IMR-90 (cell line): Measurements from ENCODE around the gene LY6G6F. TPM values are rescaled to one million over a fixed set of nuclear protein-coding genes. Genes with fewer than 3 reads are reported as not detected.

Source experiments
- ATAC-seq: fragments of 200-7000 bp; cut with Tn5 transposase; 2 replicates; pipeline ENCODE4 v1.9.1; 2020; ENCODE audit warnings: low read depth, mild to moderate bottlenecking, moderate library complexity
- BruUV-seq: library from RNA; stranded (reverse); fragments of 400-500 nt; replicated peaks from 2 replicates; lab custom pipeline; 2021; lab: Mats Ljungman, UMichigan
- CTCF ChIA-PET: fragments of 300-600 bp; formaldehyde crosslinking; extraction: SDS; loops from one replicate; lab custom pipeline; 2021; ENCODE audit warnings: antibody characterized with exemption; lab: Yijun Ruan, JAX
- POLR2A ChIA-PET: fragments of 300-600 bp; sonication (Branson Sonifier 250); formaldehyde crosslinking; loops from one replicate; lab custom pipeline; 2022; ENCODE audit warnings: antibody characterized with exemption; ENCODE audit not compliant: unreplicated experiment; lab: Charles Lee
- DNase-seq: peaks from one replicate; pipeline ENCODE4 v3.0.0; 2013
- H2AFZ ChIP-seq: replicated peaks from 2 replicates; pipeline ENCODE3; 2013; ENCODE audit warnings: low read length, mild to moderate bottlenecking; ENCODE audit not compliant: poor library complexity
- H2AK5ac ChIP-seq: 2 replicates; pipeline ENCODE4 v1.6.1; 2013; ENCODE audit warnings: low read depth, low read length, inconsistent platforms
- H2AK9ac ChIP-seq: replicated peaks from 2 replicates; pipeline ENCODE3; 2013; ENCODE audit warnings: mild to moderate bottlenecking, low read depth, low read length, moderate library complexity; ENCODE audit not compliant: poor library complexity
- H2BK120ac ChIP-seq: 2 replicates; pipeline ENCODE4 v1.6.1; 2013; ENCODE audit warnings: low read depth, low read length, inconsistent platforms
- H2BK15ac ChIP-seq: 3 replicates; pipeline ENCODE4 v1.6.1; 2013; ENCODE audit warnings: low read depth, low read length, inconsistent platforms
- H2BK20ac ChIP-seq: 2 replicates; pipeline ENCODE4 v1.6.1; 2013; ENCODE audit warnings: low read depth, mild to moderate bottlenecking, inconsistent platforms, low read length, moderate library complexity
- H2BK5ac ChIP-seq: 2 replicates; pipeline ENCODE4 v1.6.1; 2013; ENCODE audit warnings: mild to moderate bottlenecking, low read depth, low read length, inconsistent platforms; ENCODE audit not compliant: poor library complexity, severe bottlenecking
- H3K14ac ChIP-seq: replicated peaks from 2 replicates; pipeline ENCODE4 v1.6.1; 2013; ENCODE audit warnings: low read depth, low read length, inconsistent platforms
- H3K18ac ChIP-seq: 2 replicates; pipeline ENCODE4 v1.6.1; 2013; ENCODE audit warnings: low read depth, low read length, control low read depth
- H3K23ac ChIP-seq: 2 replicates; pipeline ENCODE4 v1.6.1; 2013; ENCODE audit warnings: low read depth, low read length, inconsistent platforms
- H3K27ac ChIP-seq: 2 replicates; pipeline ENCODE4 v1.5.1; 2013; ENCODE audit warnings: mild to moderate bottlenecking, control low read depth, low read length; ENCODE audit not compliant: insufficient read depth
- H3K27me3 ChIP-seq: 2 replicates; pipeline ENCODE4 v1.6.1; 2013; ENCODE audit warnings: low read length; ENCODE audit not compliant: control insufficient read depth, insufficient read depth
- H3K36me3 ChIP-seq: 2 replicates; pipeline ENCODE4 v1.6.1; 2013; ENCODE audit warnings: low read length, mixed read lengths; ENCODE audit not compliant: control insufficient read depth, insufficient read depth
- H3K4ac ChIP-seq: 2 replicates; pipeline ENCODE4 v1.6.1; 2013; ENCODE audit warnings: low read depth, low read length, inconsistent platforms
- H3K4me1 ChIP-seq: 2 replicates; pipeline ENCODE4 v1.6.1; 2013; ENCODE audit warnings: low read length, mixed read lengths; ENCODE audit not compliant: control insufficient read depth, insufficient read depth
- H3K4me2 ChIP-seq: 2 replicates; pipeline ENCODE4 v1.6.1; 2013; ENCODE audit warnings: low read depth, mild to moderate bottlenecking, control low read depth, low read length, moderate library complexity
- H3K4me3 ChIP-seq: 2 replicates; pipeline ENCODE4 v1.5.1; 2013; ENCODE audit warnings: low read depth, mild to moderate bottlenecking, control low read depth, low read length, moderate library complexity; ENCODE audit not compliant: insufficient read depth
- H3K56ac ChIP-seq: 2 replicates; pipeline ENCODE4 v1.6.1; 2013; ENCODE audit warnings: low read length, inconsistent platforms; ENCODE audit not compliant: insufficient read depth; ENCODE audit errors: extremely low read depth
- H3K79me1 ChIP-seq, 2 experiments: 2 replicates each; pipeline ENCODE4 v1.6.1; 2013; ENCODE audit warnings: low read length in 2 of 2, inconsistent platforms in 1 of 2, low read depth in 1 of 2
- H3K9ac ChIP-seq: 2 replicates; pipeline ENCODE4 v1.6.1; 2013; ENCODE audit warnings: low read depth, low read length, control low read depth
- H3K9me1 ChIP-seq: 2 replicates; pipeline ENCODE4 v1.6.1; 2013; ENCODE audit warnings: low read length, inconsistent platforms; ENCODE audit not compliant: insufficient read depth
- H3K9me3 ChIP-seq: 2 replicates; pipeline ENCODE4 v1.6.1; 2013; ENCODE audit warnings: low read length; ENCODE audit not compliant: control insufficient read depth, insufficient read depth
- H4K20me1 ChIP-seq: 2 replicates; pipeline ENCODE4 v1.6.1; 2013; ENCODE audit warnings: low read length, inconsistent platforms; ENCODE audit not compliant: insufficient read depth
- H4K5ac ChIP-seq: 2 replicates; pipeline ENCODE4 v1.6.1; 2013; ENCODE audit warnings: mild to moderate bottlenecking, low read depth, low read length, control low read depth
- H4K8ac ChIP-seq, 2 experiments: 2 replicates each; pipeline ENCODE4 v1.6.1; 2013; ENCODE audit warnings: low read depth in 2 of 2, low read length in 2 of 2, control low read depth in 1 of 2, inconsistent platforms in 1 of 2
- H4K91ac ChIP-seq: 2 replicates; pipeline ENCODE4 v1.6.1; 2013; ENCODE audit warnings: low read depth, low read length, inconsistent platforms; ENCODE audit not compliant: insufficient read depth
- BHLHE40 ChIP-seq: fragments of 150-350 bp; IDR thresholded peaks from 2 replicates; pipeline ENCODE4 v1.6.1; 2016; ENCODE audit warnings: mild to moderate bottlenecking, low read depth, low read length
- CEBPB ChIP-seq: IDR thresholded peaks from 2 replicates; pipeline ENCODE4 v1.6.1; 2012; ENCODE audit warnings: low read depth, low read length, improper control_type of control experiment
- CTCF ChIP-seq: conservative IDR thresholded peaks from 2 replicates; pipeline ENCODE4 v1.5.1; 2012; ENCODE audit warnings: mild to moderate bottlenecking, low read depth, low read length, improper control_type of control experiment
- POLR2A ChIP-seq: IDR thresholded peaks from 2 replicates; pipeline ENCODE4 v1.6.1; 2012; ENCODE audit warnings: mild to moderate bottlenecking, low read depth, low read length
- WGBS, 2 experiments: methylation state at CpG; one replicate each; pipeline versions ENCODE4 v1.1.5 to v1.1.7; 2013; ENCODE audit warnings: missing lambda C conversion rate in 2 of 2; ENCODE audit not compliant: insufficient read length in 1 of 2; ENCODE audit errors: extremely low coverage in 2 of 2; 5-methylcytosine and 5-hydroxymethylcytosine counted together
- dilution Hi-C: fragments of 300-500 bp; cut with HindIII; formaldehyde crosslinking; loops from one replicate; pipeline ENCODE4 v1.14.3; 2018; ENCODE audit warnings: low sequenced_read_pairs; ENCODE audit not compliant: unreplicated experiment
- in situ Hi-C: fragments of 300-500 bp; cut with MboI; formaldehyde crosslinking; loops from 3 replicates; pipeline ENCODE4 v1.14.3; 2019; ENCODE audit warnings: low sequenced_read_pairs, inconsistent platforms, mixed read lengths
- intact Hi-C: fragments of 100-400 bp; cut with micrococcal nuclease; formaldehyde crosslinking; loops from 2 replicates; pipeline ENCODE4 v1.10.0; 2022
- polyA plus RNA-seq, 3 experiments: library from polyadenylated mRNA; depleted of rRNA; stranded (reverse); fragments of >200 nt; gene quantifications; 2 replicates each; pipeline ENCODE4 v1.2.3, GENCODE V29; 2012; ENCODE audit warnings: low replicate concordance in 1 of 3
- total RNA-seq: library from RNA; depleted of rRNA; stranded (reverse); fragments of >200 nt; gene quantifications from 2 replicates; pipeline ENCODE4 v1.2.3, GENCODE V29; 2012
- TF ChIP-seq, protein P1 (sequence below): fragments of 150-350 bp; IDR thresholded peaks from 2 replicates; pipeline ENCODE4 v1.6.1; 2017; ENCODE audit warnings: mild to moderate bottlenecking, antibody characterized with exemption, low read length, low read depth

Gene LY6G6F
- total and polyA plus RNA-seq, 2 of the 4 experiments (the other 2 are of a cell fraction), result not detected

DNA sequence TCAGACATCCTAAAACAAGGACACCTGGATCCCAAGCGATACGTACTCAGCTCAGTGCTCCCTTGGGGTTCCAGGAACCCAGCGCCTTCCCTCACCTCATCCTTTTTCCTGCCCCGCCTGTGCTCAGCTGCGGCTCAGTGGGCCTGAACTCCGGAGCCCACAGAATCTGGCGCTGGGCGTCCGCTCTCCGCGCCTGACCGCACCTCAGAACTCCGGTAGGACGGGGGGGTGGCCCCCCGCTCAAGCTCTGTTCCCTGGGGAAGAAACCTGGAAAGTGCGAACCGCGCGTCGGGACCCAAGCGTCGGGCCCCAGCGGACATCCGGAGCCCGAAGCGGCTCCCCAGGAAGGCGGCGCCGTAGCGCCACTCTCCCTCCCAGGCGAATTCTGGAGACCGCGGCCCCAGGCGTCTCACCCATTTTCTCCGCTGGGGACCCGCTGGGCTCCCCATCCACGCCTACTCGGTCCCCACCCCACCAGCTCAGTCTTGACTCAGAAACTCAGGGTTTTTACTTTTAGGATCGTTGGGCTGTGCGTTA lies 25.5 kb upstream of the LY6G6F start:
- POLR2A ChIA-PET, result interaction anchor here (0.6 kb wide), 2 partner anchors 270 to 495 kb away, joined by 3 to 5 read pairs; partner anchors contain the start of gene AGPAT1
- no TSS peak for BruUV-seq
- H3K9ac ChIP-seq, result peak overlapping the region; percentile 53

More for the DNA sequence above, 25.5 kb upstream of the LY6G6F start:
- WGBS, 2 experiments, result 5% methylated on average over 23 of the region's 40 CpGs; no CpG with 5 or more reads in 1 of the 2 experiments
- Histone ChIP-seq H2BK15ac (peak overlapping the region; percentile 38; the same call in 1 of the 3 replicates), H4K91ac (peak overlapping the region; percentile 69), H2BK20ac (no peak overlapping the region), H3K56ac (no peak overlapping the region), H3K18ac (peak overlapping the region; percentile 40; the same call in 1 of the 2 replicates), H3K9me1 (0 out of 2 replicates have a peak, but pooled peaks cover 5% of the 10 kb centered on the region), H3K36me3 (peaks cover 1% of the 10 kb centered on the region), H3K9me3 (no peaks in the 10 kb centered on the region), H2AFZ (peak overlapping the region; percentile 93), H2BK120ac (peak overlapping the region; percentile 33; the same call in 1 of the 2 replicates), H3K27ac (peak overlapping the region; percentile 42), H2AK9ac (peak overlapping the region; percentile 84), H4K5ac (peak overlapping the region; percentile 82), H3K4me1 (peaks cover 12% of the 10 kb centered on the region), H3K27me3 (no peaks in the 10 kb centered on the region), H2AK5ac (0 out of 2 replicates have a peak overlapping the region, but pooled peaks have one; percentile 32), H3K23ac (peak overlapping the region; percentile 47; the same call in 1 of the 2 replicates), H3K4me3 (peak overlapping the region; percentile 27), H3K4me2 (peak overlapping the region; percentile 79), H4K20me1 (no peaks in the 10 kb centered on the region), H4K8ac (peak overlapping the region; percentile 68 to 78), H2BK5ac (peak overlapping the region; percentile 6), H3K4ac (peak overlapping the region; percentile 62), H3K14ac (peak overlapping the region; percentile 26), H3K79me1 (no peaks in the 10 kb centered on the region)
- dilution Hi-C loops (no loop called here), intact Hi-C loops (loop anchor here (2.0 kb wide), 1 partner anchor 48 kb away; the partner anchor contains the start of gene DDAH2), in situ Hi-C loops (loop anchor here (10.0 kb wide), 2 partner anchors 154 to 264 kb away; partner anchors contain the start of gene CFB)
- CTCF ChIA-PET, result interaction anchor here (0.6 to 0.8 kb wide), 4 partner anchors 15 to 627 kb away, joined by 3 read pairs; partner anchors contain the start of gene DDAH2
- peak; percentile 46 for ATAC-seq
- TF ChIP-seq, protein P1, sequence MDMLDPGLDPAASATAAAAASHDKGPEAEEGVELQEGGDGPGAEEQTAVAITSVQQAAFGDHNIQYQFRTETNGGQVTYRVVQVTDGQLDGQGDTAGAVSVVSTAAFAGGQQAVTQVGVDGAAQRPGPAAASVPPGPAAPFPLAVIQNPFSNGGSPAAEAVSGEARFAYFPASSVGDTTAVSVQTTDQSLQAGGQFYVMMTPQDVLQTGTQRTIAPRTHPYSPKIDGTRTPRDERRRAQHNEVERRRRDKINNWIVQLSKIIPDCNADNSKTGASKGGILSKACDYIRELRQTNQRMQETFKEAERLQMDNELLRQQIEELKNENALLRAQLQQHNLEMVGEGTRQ, result no peak
- TF ChIP-seq POLR2A, result no peak
- TF ChIP-seq BHLHE40, result no peak
- no peak for TF ChIP-seq CEBPB
- peak; percentile 17; the same call in 1 of the 2 replicates for TF ChIP-seq CTCF
- DNase-seq, result peak; percentile 22
